GM19238 (cell line): ENCODE measurements around the gene AGAP1.
"Not testable (repeated sequence)": the region's sequence is repeated elsewhere in the genome, so short reads cannot be mapped to it uniquely, and the experiment has no call there.

Experiments used
- DNase-seq: peaks from one replicate; pipeline ENCODE4 v3.0.0; 2011; ENCODE audit warnings: low spot score; ENCODE audit not compliant: insufficient read length

Gene AGAP1

GRCh38 chr2:235935773-235936172 lies 441.9 kb downstream of the AGAP1 start:
- no peak for DNase-seq

DNA sequence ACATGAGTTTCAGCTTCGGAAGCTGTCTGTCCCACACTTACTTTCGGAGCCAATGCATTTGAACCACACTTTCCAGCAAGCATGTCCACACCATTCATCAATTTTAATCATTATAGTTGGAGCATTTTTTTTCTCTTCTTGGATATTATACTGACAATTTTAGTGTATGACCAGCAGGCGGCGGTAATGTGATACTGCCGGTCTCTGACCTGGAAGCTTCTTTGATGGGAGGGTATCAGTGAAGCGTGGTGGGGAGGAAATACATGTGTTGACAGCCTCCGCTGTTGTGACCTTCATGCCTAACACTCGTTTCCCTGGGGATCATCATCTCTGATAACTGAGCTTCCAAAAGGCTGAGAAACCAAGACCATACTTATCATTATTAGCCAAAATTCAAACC lies 442.6 kb downstream of the AGAP1 start:
- no peak for DNase-seq

GRCh38 chr2:235937087-235937486 lies 443.2 kb downstream of the AGAP1 start:
- no peak for DNase-seq

GRCh38 chr2:235937526-235937925 lies 443.7 kb downstream of the AGAP1 start:
- no peak for DNase-seq

DNA sequence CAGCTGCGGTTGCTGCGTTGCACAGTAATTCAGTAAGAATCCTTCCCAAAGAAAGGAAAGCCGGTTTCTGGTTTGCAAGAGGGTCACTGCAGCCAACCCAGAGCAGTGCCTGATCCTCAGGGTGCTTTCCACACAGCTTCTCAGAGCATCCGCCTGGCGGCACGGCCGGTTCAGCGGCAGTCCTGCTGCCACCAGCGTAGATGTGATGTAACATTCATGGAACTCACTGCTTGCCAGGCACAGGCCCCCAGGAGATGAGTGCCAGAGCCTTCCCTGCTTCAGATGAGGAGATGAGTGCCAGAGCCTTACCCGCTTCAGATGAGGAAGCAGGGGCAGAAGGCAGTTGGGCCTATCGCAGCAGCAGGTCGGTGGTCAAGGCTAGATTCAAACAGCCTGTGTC lies 444.1 kb downstream of the AGAP1 start:
- DNase-seq: no peak

DNA sequence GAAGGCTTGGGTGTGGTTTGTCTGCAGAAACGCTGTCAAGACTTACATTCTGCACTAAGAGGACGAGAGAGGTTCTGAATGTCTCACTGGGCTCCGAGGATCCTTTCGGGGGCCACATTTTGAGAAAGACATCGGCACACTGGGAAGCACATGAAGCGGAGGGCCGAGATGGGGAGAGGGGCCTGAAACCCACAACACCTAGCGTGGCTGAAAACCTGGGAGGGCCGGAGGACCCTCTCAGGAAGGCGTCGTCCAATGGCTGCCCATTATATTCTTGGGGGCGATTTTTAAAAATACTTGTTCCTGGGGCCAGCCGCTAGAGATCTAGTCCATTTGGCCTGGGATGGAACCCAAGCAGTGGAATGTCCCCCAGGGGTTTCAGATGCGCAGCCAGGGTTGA lies 444.8 kb downstream of the AGAP1 start:
- no peak for DNase-seq

DNA sequence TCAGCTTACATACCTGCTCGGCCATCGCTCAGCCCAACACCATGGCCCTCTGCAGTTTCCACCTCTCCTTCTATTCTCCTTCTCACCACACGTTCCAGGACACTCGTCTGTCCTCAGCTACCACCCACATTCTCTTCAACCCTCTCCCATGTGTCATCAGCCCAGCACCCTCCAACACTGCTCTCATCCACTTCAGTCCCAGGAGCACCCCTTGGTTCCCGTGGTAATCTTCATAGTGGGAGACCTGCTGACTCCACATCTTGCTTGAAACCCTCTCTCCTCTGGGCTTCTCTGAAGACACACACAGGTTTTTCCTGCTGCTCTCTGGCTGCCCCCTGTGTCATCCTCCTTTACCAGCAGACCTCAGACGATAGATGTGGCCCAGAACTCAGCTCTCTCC lies 445.6 kb downstream of the AGAP1 start:
- no peak for DNase-seq

GRCh38 chr2:235940330-235940729 lies 446.5 kb downstream of the AGAP1 start:
- no peak for DNase-seq

DNA sequence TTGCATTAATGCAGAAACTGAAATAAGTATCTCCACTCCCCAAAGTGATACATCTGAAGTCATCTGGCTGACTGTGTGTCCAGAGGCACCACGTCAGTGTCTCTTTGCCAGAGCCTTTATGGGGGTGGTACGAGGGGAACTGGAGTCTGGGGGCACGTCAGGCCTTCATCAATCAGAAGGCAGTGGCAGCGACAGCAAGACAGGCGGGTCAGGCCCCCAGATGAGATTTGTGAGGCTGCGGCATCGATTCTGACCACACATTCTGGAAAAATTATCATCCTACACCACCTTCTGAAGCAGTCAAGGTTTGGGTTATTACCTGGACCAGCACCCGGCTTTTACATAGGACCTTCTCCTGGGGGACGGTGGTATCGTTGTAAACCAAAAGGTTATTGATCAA lies 450.7 kb downstream of the AGAP1 start:
- no peak for DNase-seq

DNA sequence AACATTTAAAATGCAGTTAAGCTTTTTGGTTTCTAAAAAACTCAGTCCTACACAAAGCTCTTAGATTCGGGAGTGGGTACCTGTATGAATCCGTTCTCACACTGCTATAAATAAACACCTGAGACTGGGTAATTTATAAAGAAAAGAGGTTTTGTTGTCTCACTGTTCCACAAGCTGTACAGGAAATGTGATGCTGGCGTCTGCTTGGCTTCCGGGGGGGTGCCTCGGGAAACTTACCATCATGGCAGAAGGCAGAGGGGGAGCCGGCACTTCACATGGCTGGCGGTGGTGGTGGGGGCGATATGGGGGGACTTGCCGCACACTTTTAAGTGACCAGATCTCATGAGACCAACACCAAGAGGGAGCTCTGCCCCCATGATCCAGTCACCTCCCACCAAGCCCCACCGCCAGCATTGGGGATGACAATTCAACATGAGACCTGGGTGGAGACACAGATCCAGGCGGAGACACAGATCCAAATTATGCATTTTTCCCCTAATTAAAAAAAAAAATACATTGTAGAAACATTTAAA lies 451.8 kb downstream of the AGAP1 start:
- DNase-seq: no peak

GRCh38 chr2:235946590-235946989 lies 452.7 kb downstream of the AGAP1 start:
- DNase-seq: no peak

GRCh38 chr2:235947055-235947454 lies 453.2 kb downstream of the AGAP1 start:
- DNase-seq: not testable (repeated sequence)

DNA sequence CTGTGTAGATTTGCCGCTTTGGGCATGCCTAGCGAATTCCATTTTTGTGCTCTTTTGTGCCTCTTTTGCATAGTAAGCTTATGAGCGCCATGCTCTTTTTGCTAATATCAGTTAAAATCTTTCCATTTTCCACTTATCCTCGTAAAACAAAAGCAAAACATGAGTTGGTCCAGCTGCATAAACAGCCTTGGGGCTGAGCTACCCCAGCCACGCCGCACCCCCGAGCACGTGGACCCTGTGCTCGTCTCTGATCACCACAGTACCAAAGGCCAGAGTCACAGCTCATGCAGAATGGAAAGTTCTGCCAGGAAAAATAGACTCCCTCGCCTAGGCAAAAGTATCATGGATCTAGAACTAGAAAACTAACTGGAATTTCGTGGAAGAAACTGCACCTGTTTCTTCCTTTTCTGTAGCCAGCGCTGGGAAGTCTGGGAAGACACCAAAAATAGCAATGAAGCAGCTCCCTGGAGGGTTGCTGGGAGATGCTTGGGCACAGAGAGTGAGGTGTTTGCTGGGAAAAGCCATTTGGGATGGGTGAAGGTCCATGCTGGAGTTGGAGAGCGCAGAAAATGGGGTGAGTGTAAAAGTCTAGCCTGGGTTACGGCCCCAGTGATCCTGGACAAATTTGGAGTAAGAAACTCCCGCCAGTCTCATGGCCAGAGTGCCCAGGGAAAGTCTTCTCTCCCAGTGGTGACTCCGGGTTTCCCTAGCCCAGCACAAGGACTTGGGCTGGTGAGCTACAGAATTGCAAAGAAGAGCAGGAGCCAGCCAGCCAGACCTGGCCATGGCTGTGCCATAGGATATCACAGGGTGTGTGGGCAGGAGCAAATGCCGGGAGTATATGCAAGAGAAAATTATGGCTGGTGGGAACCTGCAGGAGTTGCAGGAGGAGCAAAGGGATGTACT lies 456.0 kb downstream of the AGAP1 start:
- DNase-seq: no peak

DNA sequence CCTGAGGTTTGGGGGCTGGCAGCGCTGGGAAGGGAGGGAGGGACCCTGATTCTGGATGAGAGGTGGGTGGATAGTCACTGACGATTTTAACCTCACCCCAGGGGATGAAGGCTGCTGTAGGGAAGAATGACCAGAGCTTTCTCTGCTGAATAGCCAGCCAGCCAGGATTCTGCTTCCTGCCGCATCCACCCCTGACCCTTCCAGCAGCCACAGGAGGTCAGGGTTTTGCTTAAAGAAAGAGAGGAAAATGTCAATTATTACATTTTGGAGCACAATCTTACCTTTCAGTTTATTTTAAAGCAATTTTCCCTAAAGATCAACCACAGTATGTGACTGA lies 456.6 kb downstream of the AGAP1 start:
- no peak for DNase-seq

DNA sequence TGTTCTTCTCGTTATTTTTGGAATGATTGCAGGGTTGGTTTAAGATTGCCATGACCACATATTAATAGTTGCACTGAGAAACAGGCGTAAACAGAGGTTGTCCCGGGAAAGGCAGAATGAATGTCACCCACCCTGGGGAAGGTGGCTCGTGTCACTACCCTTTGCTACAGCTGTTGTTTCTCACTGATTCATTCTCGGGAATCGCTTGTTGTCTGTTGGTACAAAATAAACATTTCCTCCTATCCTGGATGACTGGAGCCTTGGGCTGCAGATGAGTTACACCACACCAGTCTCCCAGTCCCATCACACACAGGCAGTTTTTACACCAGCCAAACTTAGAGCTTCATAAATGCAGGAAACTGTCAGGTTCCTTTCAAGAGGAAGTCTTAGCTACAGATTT lies 457.6 kb downstream of the AGAP1 start:
- DNase-seq: no peak

GRCh38 chr2:235951982-235952381 lies 458.1 kb downstream of the AGAP1 start:
- DNase-seq: no peak

- DNase-seq: no peak
These were observed 458.9 kb downstream of the AGAP1 start for GRCh38 chr2:235952714-235953113.

DNA sequence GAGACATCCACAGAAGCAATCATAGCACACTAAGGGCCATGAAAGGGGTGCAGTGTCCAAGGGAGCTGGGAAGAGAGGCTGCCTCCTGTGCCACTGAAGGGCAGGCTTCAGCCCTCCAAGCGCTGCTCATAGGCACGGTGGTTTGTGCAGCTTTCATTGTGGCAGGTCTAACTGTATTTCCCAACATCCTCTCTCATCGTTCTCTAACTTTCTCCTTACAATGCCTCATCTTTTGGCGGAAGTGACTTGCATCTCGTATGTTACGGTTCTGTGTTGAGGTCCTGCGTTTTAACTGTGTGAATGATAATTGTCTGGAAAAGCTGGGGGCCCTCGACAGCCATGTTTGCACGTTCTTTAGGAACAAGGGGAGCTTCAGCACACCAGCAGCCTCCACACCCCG lies 460.4 kb downstream of the AGAP1 start:
- no peak for DNase-seq

DNA sequence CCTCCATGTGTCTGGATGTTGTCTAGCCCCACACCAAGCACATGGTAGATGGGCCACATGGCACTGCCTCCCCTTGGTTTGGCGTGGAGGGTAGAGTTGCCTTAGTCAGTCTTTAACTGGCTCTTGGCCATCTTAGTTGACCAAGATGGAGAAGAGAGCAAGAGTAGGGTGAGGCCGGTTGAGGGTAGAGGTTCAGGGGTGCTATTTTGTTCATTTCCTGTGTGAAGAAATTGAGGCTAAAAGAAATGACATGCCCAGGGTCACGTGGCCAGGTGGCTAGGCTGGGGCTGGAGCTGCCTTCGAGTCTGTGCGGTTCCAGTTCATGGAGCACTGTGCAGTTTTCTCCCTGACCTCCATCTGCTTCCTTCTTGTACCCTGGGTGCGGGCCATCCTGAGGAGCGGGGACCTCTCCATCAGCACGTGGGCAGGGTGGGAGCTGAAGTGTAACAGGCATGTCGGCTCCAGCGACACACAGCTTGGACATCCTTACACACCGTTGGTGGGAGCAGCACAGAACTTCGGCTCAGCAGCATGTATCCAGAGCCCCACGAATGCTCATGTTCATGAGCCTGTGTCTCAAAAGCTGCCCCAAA lies 461.1 kb downstream of the AGAP1 start:
- DNase-seq: no peak

- no peak for DNase-seq
These were observed 461.8 kb downstream of the AGAP1 start for GRCh38 chr2:235955664-235956063.

DNA sequence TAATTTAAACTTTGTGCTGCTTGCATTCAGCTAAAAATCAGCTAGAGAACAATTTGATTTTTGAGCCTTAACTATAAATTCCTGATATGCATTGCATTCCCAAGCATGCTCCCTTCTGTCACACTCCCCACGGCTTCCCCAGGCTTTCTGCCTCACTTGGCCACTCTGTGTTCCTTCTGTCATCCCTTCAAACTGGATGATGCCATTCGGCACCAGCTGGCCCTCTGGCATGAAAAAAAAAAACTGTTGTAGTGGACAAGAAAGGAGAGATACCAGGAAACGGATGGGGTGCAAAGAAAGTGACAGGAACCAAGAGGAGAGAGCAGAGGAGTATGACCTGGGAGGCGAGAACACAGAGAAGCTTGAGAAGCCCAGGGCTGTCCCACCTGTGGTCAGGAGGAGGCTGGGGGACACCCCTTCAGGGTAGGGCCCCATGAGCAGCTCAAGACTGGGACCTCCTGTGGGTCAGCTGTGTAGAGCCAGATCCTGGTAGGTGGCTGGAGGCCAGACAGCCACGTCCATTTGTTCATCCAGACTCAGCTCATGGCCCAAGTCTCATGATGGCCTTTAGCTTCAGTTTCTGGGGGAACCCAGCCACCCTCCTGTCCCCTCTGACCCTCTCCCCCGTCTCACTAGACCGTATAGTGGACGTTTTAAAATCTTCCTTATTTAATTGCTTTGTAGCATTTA lies 462.6 kb downstream of the AGAP1 start:
- no peak for DNase-seq

DNA sequence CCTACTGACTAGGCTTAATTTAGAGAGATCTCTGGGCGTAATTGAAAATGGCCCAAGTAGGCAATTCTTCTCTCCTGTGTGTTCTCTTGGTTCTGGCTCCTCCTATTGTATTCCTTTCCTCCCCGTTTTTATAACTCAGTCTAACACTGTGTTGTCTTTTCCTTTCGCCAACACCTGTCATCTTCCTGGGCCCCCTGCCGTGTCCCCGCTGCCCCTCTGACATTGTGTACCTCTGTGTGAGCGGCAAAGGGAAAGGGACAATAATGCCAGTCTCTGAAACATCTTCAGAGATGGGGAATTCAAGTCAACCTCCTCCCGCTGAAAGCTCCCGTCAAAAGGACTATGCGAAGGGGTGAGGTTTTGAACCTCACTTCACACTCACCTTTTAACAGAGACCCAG lies 463.4 kb downstream of the AGAP1 start:
- DNase-seq: no peak
